ENCODE measurements around the gene CEMP1.
"Not testable (repeated sequence)": the region's sequence is repeated elsewhere in the genome, so short reads cannot be mapped to it uniquely, and the experiment has no call there.

The CEMP1 gene, protein sequence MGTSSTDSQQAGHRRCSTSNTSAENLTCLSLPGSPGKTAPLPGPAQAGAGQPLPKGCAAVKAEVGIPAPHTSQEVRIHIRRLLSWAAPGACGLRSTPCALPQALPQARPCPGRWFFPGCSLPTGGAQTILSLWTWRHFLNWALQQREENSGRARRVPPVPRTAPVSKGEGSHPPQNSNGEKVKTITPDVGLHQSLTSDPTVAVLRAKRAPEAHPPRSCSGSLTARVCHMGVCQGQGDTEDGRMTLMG

DNA sequence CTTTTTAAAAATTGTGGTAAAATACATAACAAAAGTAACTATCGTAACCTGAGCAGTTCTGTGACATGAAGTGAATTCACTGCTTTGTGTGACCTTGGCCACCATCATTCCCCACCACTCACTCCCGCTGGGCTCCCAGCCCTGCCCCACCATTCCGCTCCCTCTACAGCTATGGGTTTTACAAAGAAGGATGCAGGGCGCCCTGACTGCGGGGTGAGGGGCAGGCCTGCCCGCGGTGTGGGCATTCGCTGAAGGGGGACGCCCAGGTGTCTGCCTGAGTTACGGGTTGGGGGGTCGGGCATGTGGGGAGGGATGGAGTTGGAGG lies at the start of gene CEMP1:
TSS of gene CEMP1 (minus strand) at position 38 of the 325 bp plus-strand sequence. CDS start 335 bp downstream, outside the sequence.
- no peak for DNase-seq

DNA sequence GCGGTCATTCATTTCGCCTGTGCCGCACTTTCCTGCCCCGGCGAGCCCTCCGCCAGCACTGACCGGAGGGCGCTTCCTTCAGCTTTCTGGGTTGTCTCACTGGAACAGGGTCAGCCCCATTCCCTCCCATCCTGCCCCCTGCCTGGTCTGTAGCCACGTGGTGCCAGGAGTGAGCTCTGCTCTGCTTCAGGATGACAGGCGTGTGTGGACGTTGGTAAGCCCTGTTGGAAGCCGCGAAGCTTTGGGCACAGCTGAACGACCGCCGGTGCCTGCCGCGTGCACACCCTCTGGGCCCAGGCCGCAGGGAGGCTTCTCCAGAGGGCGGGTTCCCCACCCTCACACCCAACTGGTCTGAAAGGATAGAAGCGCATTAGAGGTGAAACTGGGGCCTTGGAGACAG lies 49.6 kb upstream of the CEMP1 start:
- not testable (repeated sequence) for DNase-seq

DNA sequence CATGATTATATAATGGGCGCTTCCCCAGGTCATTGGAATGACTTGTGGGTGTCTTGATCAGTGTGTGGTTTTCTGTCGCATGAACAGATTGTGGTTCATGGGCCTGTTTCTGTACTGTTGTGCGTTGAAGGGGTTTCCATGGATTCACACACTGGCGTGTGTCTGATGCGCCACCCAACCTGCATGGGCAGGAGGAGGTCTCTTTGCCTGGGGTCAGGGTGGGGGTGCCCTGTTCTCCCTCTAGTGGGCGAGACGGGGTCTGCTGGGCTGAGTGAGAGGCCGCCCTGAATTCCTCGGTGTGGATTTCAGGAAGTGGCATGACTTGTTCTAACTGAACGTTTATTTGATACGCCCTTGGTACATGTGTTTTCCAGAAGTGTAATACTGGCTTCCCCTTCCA lies 48.9 kb upstream of the CEMP1 start:
- DNase-seq: not testable (repeated sequence)

DNA sequence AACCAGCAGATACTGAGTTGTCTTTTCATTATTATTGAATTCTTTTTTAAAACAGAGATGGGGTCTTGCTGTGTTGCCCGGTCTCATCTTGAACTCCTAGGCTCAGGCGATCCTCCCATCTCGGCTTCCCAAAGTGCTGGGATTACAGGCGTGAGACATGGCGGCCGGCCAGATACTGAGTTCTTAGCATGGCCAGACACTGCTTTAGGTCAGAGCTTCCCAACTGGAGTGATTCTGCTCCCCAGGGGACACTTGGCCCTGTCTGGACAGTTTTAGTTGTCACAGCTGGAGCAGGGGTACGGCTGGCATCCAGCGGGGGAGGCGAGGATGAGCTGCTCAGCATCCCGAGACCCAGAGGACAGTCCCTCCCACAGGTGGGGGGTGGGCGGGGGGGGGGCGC lies 47.7 kb upstream of the CEMP1 start:
- not testable (repeated sequence) for DNase-seq

DNA sequence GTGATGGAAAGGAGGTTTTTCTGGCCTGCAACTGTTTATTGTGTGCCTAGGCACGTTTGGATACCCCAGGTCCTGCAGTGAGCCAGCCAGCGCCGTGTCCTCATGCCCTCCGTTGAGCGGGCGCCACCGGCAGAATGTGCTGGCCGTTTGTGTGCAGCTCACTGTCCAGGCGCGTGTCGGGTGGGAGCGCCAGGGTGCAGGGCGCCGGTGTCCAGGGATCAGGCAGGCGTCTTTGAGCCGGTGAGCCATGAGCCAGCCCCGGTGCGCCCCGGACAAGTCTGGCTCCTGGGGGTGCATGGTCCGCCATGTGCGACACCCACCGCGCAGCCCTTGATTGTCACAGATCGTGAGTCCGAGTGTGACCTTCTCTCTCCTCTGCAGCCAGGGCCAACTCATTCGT lies 45.8 kb upstream of the CEMP1 start:
- not testable (repeated sequence) for DNase-seq

DNA sequence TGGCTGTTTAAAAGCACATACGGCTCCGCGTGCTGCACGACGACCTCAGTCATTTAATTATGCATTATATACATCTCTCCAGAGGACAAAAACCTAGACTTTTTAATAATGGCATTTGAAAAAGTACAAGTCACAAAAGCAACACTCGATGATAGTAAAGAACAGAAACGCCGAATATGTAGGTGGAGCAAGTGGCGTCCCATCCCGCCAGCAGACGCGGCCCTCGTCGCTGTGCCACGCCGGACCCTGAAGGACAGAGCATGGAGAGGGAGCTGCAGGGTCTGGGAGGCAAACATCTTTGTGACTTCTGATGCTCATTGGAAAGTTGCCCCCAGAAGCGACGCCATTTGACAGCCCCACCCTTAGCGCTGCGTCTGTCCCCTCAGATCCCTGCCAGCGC lies 44.6 kb upstream of the CEMP1 start:
- not testable (repeated sequence) for DNase-seq

DNA sequence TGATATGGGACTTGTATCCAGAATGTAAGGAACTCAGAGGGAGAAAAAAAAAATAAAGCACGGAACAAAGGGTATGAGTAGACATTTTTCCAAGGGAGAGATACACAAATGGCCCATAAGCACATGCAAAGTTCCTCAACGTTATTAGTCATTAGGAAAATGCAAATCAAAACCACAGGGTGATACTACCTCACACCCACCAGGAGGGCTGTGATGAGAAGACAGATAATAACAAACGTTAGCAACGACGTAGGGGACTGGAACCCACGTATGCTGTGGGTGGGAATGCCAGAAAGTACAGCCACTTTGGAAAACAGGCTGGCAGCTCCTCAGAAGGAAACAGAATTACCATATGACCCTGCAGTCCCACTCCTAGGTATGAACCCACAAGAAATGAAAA lies 41.5 kb upstream of the CEMP1 start:
- not testable (repeated sequence) for DNase-seq

DNA sequence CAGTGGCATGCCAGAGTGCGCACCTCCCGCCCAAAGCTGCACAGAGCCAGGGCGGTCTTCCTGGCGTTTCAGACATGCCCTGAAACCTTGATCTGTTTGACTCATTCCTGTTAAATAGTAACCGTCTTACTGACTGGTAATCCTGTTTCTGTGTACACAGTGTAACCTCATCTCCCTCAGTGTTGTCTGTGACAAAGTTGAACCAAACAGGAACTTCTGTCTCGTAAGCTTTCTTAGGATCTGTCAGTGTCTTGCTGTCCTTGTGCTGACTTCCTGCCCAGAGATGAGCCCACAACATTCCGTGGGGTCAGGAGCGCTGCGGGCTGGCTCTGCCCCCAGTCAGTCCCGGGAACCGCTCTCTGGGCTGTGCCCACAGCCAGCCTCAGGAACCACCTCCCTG lies 37.4 kb upstream of the CEMP1 start:
- DNase-seq: not testable (repeated sequence)

DNA sequence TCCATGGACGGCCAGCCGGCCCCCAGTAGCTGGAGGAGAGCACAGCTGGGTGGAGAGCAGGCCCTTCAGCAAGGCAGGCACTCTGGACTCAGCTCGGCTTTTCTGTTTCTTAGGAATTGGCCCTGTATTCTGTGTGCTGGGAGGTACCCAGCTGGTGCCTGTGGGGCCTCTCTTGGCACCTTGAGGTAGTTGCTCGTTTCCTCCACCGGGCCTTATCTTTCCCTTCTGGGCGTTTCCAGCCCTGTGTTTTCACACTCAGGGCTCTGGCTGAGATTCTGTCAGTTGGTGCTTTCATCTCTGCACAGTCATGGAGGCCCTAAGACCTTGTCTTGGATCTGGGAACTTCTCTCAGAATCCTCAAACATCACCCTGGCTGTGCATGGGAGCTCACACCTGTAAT lies 36.3 kb upstream of the CEMP1 start:
- not testable (repeated sequence) for DNase-seq

DNA sequence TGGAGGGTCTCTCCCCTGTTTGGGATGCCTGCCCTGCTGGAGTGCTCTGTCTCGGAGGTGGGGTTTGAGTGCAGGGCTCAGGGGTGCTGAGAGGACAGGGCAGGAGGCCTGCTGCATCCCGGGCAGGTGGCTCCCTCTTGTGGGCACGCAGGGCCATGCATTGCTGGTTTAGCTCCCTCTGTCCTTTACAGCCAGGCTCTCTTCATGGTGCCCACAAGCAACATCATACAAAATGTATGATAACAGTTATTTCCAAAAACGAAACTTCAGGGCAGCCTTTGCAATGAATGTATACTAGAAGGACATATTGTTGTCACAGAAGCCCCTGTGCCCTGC lies 29.6 kb upstream of the CEMP1 start:
- DNase-seq: peak; percentile 74

DNA sequence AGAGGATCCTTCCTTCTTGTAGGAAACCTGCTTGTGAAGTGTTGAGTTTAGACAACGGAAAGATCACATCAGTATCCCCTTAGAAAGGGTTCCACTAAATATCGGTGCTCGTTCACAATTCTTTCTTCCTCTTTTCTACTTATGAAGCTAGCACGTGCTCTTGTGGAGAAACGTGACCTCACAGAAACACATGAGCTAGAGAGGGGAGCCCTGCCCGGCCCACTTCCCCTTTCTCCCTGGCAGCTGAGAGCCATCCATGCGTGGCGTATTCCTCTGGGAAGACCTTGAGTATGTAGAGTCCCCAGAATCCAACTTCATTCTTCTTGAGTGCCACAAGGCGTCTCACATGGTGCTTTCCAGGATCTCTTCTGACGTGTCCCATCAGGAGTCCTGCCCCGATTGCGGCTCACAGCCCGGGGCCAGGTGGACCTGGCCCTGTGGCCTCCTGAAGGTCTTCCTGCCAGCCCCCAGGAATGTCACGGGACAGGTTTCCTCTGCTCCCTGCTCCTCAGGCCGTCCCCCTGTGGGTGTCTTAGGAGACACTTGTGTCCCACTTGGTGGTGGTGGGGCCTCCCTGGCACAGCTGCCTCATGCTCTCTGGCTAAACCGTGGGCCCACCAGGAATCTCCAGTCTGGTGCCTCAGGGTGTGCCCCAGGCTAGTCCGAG lies 29.1 kb upstream of the CEMP1 start:
- not testable (repeated sequence) for DNase-seq

DNA sequence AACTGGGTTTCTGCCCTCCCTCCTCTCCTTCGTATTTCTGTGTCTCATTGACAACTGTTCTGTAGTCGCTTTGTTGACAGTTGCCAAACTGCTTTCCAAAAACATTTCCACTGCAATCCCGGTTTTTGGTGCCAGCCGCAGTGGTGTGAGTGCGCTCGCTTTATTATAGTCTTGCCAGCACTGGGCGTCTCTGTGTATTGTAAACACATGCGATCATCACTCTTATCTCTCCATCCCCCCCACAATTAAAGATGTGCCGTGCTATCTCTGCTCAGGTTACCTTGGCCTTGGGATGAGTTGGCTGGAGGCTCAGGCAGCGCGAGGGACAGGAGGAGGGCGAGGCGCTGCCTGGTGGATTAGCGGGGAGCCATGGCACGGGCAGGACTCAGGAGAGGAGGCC lies 25.9 kb upstream of the CEMP1 start:
- DNase-seq: not testable (repeated sequence)

DNA sequence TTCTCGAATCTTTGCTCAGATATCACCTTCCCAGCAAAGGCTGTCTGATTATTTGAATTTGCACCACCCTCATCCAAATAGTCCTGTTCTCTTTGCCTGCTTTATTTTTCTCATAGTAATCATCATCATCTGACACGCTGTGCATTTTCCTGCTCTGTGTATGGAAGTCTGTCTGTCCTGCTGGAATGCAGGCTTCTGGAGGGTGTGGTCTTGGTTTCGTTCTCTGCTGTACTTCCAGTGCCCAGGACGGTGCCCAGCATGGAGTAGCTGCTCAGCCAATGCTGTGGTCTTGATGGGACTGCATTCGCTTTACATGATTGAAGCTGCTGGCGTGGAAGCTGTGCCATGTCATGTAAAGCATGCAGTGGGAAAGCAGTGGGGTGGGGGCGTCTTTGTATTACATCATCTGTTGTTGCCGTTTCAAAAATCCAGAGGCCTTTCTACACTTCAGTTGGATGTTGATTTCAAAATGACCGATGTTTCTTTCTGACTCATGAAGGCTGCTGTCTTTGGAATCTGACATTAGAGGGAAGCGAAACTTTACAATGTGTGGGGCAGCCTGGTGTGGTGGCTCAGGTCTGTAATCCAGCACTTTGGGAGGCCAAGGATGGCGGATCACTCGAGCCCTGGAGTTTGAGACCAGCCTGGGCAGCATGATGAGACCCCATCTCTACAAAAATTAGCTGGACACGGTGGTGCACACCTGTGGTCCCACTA lies 23.7 kb upstream of the CEMP1 start:
- DNase-seq: not testable (repeated sequence)

DNA sequence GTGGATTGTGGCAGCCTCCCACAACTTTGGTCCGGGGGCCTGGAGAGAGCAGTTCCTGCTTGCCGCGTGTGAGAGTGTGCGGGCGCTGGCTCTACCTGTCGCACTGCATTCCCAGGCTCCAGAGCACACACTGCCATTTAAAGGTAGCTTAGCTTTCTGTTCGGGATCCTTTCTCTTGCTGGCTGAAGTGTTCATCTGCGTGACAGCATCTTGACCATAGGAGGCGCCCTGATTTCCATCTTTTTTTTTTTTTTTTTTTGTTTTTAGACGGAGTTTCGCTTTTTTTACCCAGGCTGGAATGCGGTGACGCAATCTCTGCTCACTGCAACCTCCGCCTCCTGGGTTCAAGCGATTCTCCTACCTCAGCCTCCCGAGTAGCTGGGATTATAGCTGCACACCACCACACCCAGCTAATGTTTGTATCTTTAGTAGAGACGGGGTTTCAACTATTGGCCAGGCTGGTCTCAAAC lies 20.2 kb upstream of the CEMP1 start:
- DNase-seq: not testable (repeated sequence)

DNA sequence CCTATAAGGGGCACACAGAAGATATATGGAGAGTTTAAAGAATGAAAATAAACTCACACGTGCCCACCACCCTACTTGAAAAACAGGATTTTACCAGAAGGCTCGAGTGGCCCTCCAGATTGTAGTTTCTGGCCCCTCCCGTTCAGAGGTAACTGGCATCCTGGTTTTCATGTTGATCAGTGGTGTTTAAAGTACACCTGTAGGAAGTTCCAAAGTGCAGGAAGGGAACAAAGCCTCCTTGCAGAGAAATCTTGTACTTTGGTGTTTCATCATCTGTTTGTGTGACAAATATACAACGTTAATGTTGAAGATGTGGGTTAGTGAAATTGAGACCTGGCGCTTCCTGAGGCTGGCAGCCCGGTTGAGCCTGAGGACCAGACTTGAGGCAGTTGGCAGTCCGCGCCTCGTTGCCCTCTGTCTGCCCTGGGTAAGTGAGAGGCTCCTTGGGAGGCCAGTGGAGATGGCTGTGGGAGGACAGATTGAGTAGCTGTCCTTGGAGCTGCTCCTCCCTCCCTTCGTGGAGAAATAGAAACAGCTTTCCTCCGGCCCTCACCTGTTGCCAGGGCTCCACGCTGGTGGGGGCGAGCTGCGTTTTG lies 19.2 kb upstream of the CEMP1 start:
- DNase-seq: not testable (repeated sequence)

DNA sequence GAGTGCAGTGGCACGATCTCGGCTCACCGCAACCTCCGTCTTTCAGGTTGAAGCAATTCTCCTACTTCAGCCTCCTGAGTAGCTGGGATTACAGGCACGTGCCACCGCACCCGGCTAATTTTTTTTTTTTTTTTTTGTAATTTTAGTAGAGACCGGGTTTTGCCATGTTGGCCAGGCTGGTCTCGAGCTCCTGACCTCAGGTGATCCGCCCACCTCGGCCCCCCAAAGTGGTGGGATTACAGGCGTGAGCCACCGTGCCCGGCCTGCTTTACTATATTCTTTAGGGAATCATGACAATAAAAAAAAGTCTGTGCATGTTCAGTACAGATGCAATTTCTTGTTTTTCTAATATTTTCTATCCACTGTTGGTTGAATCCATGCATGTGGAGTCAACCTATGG lies 12.6 kb upstream of the CEMP1 start:
- DNase-seq: not testable (repeated sequence)

DNA sequence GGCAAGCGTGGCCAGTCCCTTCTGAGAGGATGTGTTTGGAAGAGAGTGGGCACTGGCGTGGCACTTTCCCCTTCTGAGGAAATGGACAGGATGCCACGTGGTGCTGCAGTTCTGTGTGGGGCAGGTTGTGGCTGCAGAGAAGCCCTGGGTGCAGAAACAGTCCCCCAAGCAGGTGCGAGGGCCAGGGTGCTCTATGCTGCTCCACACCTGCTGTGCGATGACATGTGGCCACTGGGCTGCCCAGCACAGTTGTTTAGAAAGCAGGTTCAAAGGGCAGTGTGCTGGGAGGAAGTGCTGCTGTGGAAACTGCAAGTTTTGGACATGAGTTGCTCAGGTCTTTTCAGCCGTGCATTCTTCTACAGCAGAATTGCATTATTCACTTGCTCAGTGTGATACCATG lies 10.2 kb upstream of the CEMP1 start:
- DNase-seq: not testable (repeated sequence)

DNA sequence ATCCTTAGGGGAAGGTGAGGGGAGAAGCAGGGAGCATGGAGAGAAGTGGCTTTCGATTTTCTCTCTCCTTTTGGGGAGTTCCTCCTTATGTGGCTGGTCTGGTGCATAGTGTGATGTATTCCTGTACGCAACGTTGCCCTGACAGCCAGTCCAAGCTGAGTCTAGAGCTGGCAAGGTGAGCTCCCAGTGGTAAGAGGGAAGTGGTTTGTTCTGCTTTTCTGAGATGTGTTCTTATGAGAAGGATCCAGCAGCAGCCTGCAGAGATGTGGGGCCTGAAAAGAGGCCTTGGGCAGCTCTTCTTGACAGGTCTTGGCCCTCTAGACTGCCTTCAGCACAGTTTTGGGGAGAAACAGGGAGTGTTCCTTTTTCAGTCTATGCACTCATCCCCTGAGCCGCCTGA lies 9.7 kb upstream of the CEMP1 start:
- not testable (repeated sequence) for DNase-seq

DNA sequence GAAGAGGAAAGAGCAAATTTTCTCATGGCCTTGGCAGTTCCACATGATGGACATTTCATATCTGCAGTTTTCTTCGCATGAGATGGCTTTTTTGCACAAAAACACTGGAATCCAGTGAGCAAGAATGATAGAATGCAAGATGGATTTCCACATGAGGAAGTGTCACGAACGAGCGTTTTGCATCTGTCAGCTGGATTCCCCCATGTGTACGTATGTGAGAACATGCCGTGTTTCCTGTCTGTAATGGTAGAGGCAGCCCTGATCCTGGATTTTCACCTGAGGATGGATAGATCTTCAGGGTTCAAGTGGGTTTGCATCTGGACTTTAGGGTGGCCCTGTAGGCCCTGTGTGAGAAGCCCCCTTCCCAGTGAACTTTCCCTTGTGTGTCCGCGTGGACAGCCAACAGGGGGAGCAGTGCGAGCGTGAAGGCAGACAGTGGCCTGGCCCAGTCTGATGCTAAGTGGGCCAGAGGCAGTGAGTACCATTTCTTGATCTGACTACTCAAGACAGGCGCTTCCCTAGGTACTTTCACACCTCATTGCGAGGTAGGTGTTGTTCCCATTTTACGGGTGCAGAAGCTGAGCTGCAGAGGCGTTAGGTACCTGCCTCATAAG lies 8.7 kb upstream of the CEMP1 start:
- DNase-seq: not testable (repeated sequence)

DNA sequence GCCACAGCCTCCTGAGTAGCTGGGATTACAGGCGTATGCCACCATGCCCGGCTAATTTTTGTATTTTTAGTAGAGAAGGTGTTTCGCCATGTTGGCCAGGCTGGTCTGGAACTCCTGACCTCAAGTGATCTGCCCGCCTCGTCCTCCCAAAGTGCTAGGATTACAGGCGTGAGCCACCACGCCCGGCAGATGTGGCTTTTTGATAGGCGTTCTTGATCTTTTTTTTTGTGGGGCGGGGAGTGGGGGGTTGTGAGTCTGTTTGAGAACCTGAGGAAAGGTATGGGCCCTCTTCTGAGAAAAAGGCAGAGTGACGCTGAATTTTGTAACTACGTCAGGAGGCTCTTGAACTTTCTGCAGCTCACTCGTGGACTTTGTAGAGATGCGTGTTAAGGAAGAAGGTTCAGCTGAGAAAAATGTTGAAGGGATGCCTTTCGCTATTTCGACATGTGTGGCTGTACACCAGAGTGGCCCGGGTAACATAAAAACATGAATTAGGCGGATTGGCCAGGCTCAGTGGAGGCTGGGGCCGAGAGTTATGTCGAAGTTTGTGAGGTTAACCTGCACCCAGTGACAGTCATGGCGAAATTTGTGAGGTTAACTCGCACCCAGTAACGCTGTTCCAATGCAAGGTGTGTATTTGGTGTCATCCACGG lies 8.1 kb upstream of the CEMP1 start:
- DNase-seq: not testable (repeated sequence)

DNA sequence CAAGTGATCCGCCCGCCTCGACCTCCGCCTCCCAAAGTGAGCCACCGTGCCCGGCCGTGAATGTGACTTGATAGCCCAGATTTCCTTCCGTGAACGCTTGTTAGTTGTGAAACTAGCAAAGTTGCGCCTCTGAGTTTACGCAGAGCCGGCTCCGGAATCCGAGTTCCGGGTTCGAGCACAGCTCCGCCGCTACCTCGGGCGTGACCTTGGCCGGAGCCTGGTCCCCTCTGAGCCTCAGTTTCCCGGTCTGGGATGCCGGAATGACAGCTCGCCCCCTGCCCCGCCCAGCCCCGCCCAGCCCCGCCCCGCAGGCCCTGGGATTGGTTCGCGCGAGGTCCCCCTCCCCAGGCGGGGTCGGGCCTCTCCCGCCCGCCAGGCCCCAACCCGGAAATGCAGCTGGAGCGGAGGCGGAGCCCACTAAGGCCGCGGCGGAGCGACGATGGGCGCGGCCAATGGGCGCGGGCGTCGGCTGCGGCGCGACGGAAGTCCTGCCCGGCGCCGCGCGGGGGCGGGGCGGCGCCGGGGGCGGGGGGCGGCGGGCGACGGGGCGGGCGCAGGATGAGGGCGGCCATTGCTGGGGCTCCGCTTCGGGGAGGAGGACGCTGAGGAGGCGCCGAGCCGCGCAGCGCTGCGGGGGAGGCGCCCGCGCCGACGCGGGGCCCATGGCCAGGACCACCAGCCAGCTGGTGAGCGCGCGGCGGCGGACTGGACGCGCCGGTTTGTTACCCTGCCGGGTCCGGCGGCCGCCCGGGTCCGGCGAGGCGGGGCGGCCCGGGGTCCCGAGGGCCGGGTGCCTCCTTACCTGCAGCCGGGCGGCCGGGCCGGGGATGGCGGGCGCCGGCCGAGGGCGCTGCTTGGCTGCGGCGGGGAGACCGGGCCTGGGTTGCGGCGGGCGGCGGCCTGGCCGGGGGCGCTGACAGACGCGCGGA lies 6.5 kb upstream of the CEMP1 start, which contains the start of gene PDPK1:
TSS of gene PDPK1 (plus strand) at position 571 of the 929 bp plus-strand sequence. CDS start at position 663, 92 bp downstream.
- DNase-seq: peak; percentile 94

All from stimulated activated CD4-positive, alpha-beta T cell treated with anti-CD3 and anti-CD28 coated beads, Interleukin-1b, Interleukin-23, amount 100 ng/mL, for 48 hours (primary cell).